ENCODE data around the gene FRYL.
"Not testable (repeated sequence)": the region's sequence is repeated elsewhere in the genome, so short reads cannot be mapped to it uniquely, and the experiment has no call there.

The FRYL gene

DNA sequence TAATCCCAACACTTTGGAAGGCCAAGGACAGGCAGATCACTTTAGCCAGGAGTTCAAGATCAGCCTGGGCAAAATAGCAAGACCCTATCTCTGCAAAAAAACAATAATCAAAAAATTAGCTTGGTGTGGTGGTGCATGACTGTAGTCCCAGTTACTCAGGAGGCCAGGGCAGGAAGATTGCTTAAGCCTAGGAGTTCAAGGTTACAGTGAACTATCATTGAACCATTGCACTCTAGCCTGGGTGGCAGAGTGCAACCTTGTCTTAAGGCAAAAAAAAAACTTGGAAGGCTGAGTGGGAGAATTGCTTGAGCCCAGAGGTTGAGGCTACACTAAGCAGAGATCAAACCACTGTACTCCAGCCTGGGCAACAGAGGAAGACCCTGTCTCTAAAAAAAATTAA, 5.2 kb upstream of the FRYL start:
- DNase-seq (ENCODE audit: low read depth) = no peak

DNA sequence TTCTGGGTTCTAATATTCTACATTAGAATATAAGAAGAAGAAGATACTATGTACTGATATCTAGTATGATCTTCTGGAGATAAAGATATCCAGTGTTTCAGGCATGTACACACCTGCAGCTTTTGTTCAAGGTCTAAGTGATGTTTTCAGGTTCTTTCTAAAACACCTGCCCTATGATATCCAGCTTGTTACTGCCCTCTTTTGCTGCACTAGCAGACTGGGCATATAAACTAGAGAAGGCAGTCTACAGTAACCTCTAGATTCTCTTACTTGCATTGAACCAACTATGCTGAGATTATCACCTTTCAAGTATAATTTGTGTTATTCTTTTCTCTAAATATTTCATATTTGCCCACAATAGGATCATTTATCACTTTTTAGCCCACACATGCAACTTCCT, 1.9 kb upstream of the FRYL start:
- DNase-seq (ENCODE audit: low read depth) = no peak

GRCh38 chr4:48780865-48781214, 761 bp upstream of the FRYL start:
- peak; percentile 21 for DNase-seq (ENCODE audit: low read depth)

DNA sequence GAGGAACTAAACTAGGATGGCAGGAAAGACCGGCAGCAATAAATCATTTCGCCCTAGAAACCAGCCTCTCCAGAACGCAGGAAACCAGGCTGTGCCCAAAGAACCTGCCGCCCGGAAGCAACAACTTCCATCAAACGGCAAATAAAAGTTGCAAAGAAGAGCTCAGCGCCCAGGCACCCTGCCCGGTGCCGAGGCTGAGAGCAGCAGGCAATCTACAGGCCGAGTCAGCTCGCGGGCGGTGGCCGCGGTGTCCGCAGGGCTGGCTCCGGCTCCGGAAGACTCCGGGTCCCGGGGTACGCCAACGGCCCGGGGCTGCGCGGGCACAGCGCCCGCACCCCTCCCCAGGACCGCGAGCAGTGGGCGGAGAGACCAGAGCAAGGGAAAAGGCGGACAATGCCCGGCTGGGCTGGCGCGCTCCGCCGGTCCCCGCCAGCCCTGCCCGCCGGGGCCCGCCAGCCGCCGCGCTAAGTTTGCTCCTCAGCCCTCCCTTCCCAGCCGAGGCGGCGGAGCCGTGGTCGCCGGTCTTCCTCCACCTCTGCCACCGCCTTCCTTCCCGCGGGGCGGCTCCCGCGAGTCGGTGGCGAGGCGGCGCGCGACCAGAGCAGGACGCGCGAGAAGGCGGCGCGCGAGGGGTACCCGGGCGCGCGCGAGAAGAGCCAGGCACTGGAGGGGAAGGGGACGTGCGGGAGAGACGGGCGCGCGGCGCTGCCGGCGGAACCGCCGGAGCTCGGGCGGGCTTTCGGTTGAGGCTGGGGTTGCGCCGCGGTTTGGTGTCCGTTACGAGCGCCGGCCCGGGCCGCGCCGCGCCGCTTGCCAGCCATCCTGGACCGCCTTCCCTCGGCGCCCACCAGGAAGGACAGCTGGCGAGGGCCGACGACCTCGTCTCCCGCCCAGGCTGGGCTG, 733 bp downstream of the FRYL start:
- DNase-seq (ENCODE audit: low read depth) = peak; percentile 43

DNA sequence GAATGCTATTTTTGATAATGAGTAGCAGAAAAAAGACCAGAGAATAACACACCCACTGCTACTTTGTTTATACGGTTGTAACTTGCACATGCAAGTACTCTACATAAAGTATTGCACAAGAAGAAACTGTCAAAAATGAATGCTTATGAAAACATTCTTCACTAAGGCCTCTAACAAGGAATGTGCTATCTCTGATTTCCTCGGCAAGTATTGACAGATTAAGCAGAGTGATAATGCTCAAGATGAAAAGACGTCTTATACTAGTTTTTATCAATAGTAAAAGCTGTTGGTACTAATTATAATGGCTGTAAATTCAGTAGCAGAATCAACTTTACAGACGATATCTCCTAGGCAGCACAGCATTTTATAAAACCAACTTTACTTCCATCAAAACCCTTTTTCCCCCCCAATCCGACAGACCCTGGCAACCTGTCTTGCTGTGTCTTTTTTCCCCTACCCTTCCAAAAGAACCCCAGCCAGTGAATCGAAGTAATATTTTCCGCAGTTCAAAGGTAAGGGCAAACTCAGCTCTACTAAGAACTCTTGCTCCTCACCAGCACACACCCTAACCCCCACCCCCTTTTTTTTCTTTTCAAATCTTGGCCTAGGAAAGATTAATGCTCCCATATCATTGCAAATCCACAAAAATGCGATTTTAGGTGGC, 1.5 kb downstream of the FRYL start:
- no peak for DNase-seq (ENCODE audit: low read depth)

GRCh38 chr4:48777739-48778138, 2.3 kb downstream of the FRYL start:
- DNase-seq (ENCODE audit: low read depth) = no peak

DNA sequence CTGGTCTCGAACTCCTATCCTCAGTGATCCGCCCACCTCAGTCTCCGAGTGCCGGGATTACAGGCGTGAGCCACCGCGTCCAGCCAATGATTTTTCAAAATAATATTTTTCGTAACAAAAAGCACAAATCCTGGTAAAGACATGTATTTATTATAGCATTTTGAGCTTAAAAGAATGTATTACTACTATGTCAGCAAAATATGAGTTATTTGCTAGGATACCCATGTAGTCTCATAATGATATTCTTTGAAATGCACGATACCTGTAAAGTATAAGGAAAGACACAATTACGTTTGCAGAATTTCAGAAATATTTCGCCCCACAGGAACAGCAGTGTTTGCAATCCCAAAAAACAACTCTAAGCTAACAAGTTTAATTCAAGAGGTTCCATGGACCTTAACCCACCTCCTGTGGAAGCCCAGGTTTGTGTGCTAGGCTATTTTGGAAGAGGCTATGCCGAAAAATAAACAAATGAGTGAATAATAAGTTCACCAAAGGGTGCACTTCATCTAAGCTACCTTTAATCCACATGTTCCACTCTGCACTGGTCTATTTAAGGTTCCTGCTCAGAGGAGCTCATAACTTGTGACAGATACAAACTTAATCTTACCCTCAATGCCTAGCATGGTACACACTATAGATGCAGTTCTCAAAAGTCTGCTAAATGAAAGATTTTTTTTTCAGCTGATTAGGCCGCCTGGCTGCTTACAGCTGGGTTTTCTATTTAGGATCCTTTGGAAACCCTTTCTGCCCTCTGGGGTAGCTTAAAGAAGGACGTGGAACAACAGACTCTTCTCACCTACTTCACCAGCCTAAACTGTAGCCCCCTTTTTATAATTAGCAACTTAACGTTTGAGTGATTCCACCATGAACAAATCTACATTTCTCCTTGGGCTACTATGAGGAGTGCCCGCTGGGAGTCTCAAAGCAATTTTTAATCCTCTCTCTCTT, 5.0 kb downstream of the FRYL start:
- DNase-seq (ENCODE audit: low read depth) = no peak

GRCh38 chr4:48772556-48772955, 7.5 kb downstream of the FRYL start:
- no peak for DNase-seq (ENCODE audit: low read depth)

DNA sequence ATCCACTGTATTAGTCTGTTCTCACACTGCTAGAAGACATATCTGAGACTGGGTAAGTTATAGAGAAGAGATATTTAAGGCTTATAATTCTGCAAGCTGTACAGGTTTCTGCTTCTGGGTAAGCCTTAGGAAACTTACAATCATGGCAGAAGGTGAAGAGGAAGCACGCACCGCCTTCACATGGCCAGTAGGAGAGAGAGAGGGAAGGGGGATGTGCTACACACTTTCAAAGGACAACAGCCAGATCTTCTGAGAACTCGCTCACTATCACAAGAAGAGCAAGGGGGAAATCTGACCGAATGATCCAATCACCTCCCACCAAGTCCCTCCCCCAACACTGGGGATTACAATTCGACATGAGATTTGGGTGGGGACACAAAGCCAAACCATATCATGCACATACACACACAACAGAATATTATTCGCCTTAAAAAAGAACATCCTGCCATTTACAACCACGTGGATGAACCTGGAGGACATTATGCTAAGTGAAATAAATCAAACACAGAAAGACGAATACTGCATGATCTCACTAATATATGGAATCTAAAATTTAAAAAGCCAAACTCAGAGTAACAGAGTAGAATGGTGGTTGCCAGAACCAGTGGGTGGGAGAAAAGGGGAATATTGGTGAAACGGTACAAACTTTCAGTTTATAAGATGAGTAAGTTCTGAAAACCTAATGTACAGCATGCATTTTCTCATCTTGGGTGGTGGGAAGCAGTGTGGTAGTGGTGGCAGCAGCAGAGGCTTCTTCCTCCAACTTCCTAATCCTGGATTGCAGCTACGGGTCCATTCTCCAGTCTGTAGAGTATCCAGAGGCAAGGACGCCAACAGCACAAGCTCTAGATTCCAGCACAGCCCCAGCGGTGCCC, 12.8 kb downstream of the FRYL start:
- DNase-seq (ENCODE audit: low read depth) = no peak

DNA sequence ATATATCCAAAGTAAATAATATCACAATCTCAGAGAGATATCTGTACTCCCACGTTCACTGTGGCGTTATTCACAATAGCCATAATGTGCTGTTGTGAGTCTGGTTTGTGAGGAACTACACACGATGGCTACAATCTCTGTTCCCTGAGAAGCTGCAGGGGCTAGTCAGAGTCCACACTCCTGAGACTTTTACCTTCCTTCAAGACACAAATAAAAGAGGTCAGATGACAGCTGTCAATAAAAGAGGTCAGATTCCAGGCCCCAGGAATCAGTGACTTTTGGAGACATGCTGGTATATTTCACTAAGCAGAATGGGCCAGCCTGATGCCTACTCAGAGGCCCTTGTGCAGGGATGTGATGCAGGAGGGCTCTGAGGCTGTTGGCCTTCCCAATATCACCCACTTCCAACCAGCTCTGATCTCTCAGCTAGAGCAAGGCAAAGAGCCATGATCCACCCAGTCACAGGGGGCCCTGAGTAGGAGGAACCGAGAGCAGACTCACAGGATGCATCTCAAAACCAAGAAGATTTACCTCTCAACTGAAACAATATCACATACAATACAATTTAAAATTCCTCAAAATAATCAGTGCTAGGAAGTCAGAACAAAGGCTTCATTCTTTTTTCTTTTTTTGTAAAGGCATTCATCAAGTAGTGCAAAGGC, 13.8 kb downstream of the FRYL start:
- no peak for DNase-seq (ENCODE audit: low read depth)

GRCh38 chr4:48762408-48762807, 17.7 kb downstream of the FRYL start:
- no peak for DNase-seq (ENCODE audit: low read depth)

GRCh38 chr4:48761286-48761685, 18.8 kb downstream of the FRYL start:
- no peak for DNase-seq (ENCODE audit: low read depth)

DNA sequence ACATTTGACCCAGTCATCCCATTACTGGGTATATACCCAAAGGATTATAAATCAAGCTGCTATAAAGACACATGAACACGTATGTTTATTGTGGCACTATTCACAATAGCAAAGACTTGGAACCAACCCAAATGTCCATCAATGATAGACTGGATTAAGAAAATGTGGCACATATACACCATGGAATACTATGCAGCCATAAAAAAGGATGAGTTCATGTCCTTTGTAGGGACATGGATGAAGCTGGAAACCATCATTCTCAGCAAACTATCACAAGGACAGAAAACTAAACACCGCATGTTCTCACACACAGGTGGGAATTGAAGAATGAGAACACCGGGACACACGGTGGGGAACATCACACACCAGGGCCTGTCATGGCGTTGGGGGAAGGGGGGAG, 21.4 kb downstream of the FRYL start:
- not testable (repeated sequence) for DNase-seq (ENCODE audit: low read depth)

DNA sequence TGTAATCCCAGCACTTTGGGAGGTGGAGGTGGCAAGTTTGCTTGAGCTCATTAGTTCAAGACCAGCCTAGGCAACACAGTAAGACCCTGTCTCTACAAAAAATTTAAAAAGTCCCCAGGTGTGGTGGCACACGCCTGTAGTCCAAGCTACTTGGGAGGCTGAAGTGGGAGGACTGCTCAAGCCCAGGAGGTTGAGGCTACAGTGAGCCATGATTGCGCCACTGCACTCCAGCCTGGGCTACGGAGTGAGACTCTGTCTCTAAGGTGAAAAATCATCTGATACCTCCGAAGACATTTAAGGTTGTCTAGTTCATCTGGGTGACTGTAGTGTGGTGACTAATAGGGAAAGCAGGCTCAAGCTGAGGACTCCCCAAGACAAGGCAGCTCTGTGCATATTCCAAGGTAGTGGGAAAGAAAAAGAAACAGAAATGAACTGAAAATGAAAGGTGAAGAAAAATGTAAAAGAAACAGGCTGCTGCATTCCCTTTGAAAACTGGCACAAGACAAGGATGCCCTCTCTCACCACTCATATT, 23.3 kb downstream of the FRYL start:
- DNase-seq (ENCODE audit: low read depth) = no peak

DNA sequence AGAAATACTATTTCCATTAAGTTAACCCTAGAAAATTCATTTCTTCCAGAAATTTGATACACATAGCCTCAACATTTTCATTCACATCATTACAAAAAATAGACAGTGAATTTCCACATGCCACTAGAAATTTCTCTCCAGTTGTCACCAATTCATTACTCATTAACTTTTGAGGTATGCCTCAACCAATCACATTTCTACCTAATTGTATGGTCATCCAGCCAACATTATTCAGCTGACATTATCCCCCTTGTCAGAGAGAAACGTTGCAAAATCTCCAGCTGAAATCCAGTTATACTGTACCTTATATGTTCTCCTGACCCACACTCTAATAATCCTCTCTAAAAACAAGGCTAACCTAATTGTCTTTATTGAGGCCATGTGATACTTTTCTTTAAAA, 24.8 kb downstream of the FRYL start:
- DNase-seq (ENCODE audit: low read depth) = no peak

GRCh38 chr4:48753159-48753558, 26.9 kb downstream of the FRYL start:
- no peak for DNase-seq (ENCODE audit: low read depth)

DNA sequence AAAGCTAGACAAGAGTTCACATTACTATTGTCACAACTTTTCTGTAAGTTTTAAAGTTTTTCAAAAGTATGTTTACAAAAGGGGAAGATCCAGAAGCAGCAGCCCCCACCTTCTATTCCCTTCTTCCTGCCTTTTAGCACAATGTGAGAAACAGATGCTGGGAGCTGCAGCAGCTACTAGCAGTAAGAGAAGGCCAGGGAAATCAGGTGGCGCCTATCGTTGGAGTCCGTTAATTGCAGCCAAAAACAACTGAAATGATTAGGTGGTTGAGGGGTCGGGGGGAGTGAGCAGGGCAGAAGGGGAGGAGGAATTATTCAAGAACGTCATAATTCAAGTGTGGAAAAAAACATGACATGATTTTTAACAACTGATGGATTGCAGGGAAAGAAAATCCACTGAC, 27.4 kb downstream of the FRYL start:
- DNase-seq (ENCODE audit: low read depth) = no peak

DNA sequence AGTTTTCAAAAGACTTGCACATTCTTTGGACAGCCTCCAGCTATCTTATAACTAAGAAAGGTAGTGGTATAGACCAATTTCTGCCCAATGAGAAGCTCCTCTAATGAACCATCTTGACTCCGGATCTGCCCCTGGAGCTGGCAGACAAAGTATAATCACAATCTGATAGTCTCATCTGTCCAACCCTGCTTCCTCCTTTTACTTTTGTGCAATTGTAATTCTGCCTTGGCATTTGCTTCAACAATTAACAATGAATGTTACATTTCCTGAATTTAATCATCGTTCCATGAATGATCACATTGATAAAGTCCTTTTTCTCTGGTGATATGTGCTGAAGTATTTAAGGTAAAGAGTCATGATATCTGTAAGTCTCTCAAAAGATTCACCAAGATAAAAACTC, 27.8 kb downstream of the FRYL start:
- DNase-seq (ENCODE audit: low read depth) = no peak

- no peak for DNase-seq (ENCODE audit: low read depth)
Measured at GRCh38 chr4:48748949-48749596, 31.0 kb downstream of the FRYL start.
